Measurements from ENCODE around the gene PPME1. TPM values are rescaled to one million over a fixed set of nuclear protein-coding genes. Genes with fewer than 3 reads are reported as not detected.

The PPME1 gene
- total and polyA plus RNA-seq, 2 of the 4 experiments (the other 2 are of a cell fraction) = 42.3 to 89.5 TPM

GRCh38 chr11:74279256-74279655 lies 108.2 kb downstream of the PPME1 start:
- H2AK9ac ChIP-seq (replicated peaks; ENCODE audit: low read depth, low read length, poor library complexity) = no peak overlapping the region
- intact Hi-C loops (cut with micrococcal nuclease) = loop anchor here (5.0 kb wide), 1 partner anchor 38 kb away; no protein-coding TSS in a partner anchor
- H2BK5ac ChIP-seq (ENCODE audit: low read depth, low read length, poor library complexity, severe bottlenecking) = peak overlapping the region; percentile 95
- H2AFZ ChIP-seq (replicated peaks; ENCODE audit: low read length, poor library complexity) = peak overlapping the region; percentile 46
- no CpG with 5 or more reads among the region's 5 CpGs for WGBS, 2 experiments (ENCODE audit: extremely low coverage in 2 of 2, insufficient read length in 1 of 2)
- peak overlapping the region; percentile 86 for H2BK20ac ChIP-seq (ENCODE audit: low read depth, low read length)
- H3K27ac ChIP-seq (ENCODE audit: insufficient read depth, low read length) = peak overlapping the region; percentile 99
- ChIA-PET POLR2A (ENCODE audit: unreplicated experiment) (no interaction called here), CTCF (interaction anchor here (0.6 kb wide), 1 partner anchor 35 kb away, joined by 3 read pairs; no protein-coding TSS in a partner anchor)
- peak overlapping the region; percentile 29; the same call in 2 of the 3 replicates for H2BK15ac ChIP-seq (ENCODE audit: low read depth, low read length)
- H3K18ac ChIP-seq (ENCODE audit: low read depth, low read length) = peak overlapping the region; percentile 99
- ATAC-seq (ENCODE audit: low read depth) = no peak; the same call in 1 of the 2 replicates
- H3K4me3 ChIP-seq (ENCODE audit: insufficient read depth, low read depth, low read length) = no peak overlapping the region
- dilution Hi-C loops (cut with HindIII; ENCODE audit: low sequenced_read_pairs, unreplicated experiment) = no loop called here
- H4K5ac ChIP-seq (ENCODE audit: low read depth, low read length) = peak overlapping the region; percentile 100
- in situ Hi-C loops (cut with MboI; ENCODE audit: low sequenced_read_pairs) = no loop called here
- peaks cover 5% of the 10 kb centered on the region for H3K36me3 ChIP-seq (ENCODE audit: control insufficient read depth, insufficient read depth, low read length)
- DNase-seq = no peak
- H2AK5ac ChIP-seq (ENCODE audit: low read depth, low read length) = peak overlapping the region; percentile 87
- H3K9ac ChIP-seq (ENCODE audit: low read depth, low read length) = peak overlapping the region; percentile 47
- H3K79me1 ChIP-seq (ENCODE audit: low read depth in 1 of 2, low read length in 2 of 2) = peaks cover 0 to 7% of the 10 kb centered on the region in 2 experiments; a peak in 1 of 4 replicates
- peak overlapping the region; percentile 72 for H3K4me2 ChIP-seq (ENCODE audit: low read depth, low read length)
- H4K91ac ChIP-seq (ENCODE audit: insufficient read depth, low read depth, low read length) = peak overlapping the region; percentile 80
- H3K23ac ChIP-seq (ENCODE audit: low read depth, low read length) = peak overlapping the region; percentile 43; the same call in 1 of the 2 replicates
- H3K27me3 ChIP-seq (ENCODE audit: control insufficient read depth, insufficient read depth, low read length) = no peaks in the 10 kb centered on the region
- H2BK120ac ChIP-seq (ENCODE audit: low read depth, low read length) = peak overlapping the region; percentile 91
- no peaks in the 10 kb centered on the region for H3K9me3 ChIP-seq (ENCODE audit: control insufficient read depth, insufficient read depth, low read length)
- peak overlapping the region; percentile 63 for H3K4ac ChIP-seq (ENCODE audit: low read depth, low read length)
- H3K4me1 ChIP-seq (ENCODE audit: control insufficient read depth, insufficient read depth, low read length) = peaks cover 41% of the 10 kb centered on the region
- peaks cover 41% of the 10 kb centered on the region for H3K9me1 ChIP-seq (ENCODE audit: insufficient read depth, low read length)
- H3K56ac ChIP-seq (ENCODE audit: extremely low read depth, insufficient read depth, low read length) = peak overlapping the region; percentile 85
- H4K20me1 ChIP-seq (ENCODE audit: insufficient read depth, low read length) = no peaks in the 10 kb centered on the region
- H4K8ac ChIP-seq (ENCODE audit: low read depth in 2 of 2, low read length in 2 of 2) = peak overlapping the region; percentile 78 to 80
- H3K14ac ChIP-seq (replicated peaks; ENCODE audit: low read depth, low read length) = peak overlapping the region; percentile 87
- BruUV-seq (replicated peaks) = no TSS peak
- TF ChIP-seq SMC3 (IDR thresholded peaks at IDR 0.05; ENCODE audit: low read depth, low read length) = no peak
- TF ChIP-seq MAFK (IDR thresholded peaks at IDR 0.05; ENCODE audit: low read depth, low read length) = peak; percentile 14; the same call in 1 of the 2 replicates
